Measurements from ENCODE around the gene NAA40. TPM values are rescaled to one million over a fixed set of nuclear protein-coding genes. Genes with fewer than 3 reads are reported as not detected.

Gene NAA40
- total and polyA plus RNA-seq, 2 of the 13 experiments (the other 11 are each of a cell fraction or from before 2014, with no cell fraction given) = 11.1 to 17.9 TPM

DNA sequence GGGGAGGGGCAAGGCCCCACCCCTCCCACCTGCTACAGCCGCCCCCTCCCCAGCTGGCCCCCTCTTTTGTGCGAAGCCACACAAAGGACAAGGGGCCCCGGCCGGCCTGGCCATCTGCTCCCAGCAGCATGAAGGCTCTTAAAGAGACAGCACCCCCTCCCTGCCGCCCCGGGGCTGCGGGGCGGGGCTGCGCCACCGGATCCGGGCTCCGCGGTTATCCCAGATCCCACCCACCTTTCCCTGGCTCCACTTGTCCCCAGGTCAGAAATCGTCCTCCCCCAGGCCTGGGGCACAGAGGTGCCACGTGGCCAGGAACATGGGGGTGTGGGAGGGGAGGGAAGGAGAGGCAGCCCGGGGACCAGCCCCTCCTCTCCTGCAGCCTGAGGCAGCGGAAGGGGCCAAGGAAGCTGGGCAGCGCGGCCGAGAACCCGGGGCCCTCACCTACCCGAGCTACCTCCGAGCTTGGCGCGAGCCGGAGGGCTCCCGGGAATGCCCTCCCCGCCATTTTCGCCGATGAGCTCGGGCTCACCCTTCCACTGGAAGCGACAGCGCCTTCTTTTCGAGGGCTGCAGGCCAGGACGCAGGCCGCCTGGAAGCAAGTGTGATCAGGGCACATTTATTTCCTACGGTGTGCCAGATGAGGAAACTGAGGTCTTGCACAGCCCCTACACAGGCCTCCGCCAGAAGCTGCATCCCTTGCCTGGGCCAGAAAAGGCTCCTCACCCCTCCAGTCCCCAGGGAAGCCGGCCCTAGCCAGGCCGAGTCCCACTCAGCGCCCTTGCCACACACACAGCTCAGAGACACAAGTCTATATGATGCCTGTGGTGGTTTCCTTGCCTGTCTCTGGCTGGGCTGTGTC is 19.3 kb upstream of the NAA40 start (continued):
- TF ChIP-seq HCFC1 (IDR thresholded peaks at IDR 0.05; ENCODE audit: low read depth, low read length) = no peak
- no peak for TF ChIP-seq RAD21 (CRISPR knock-in tag; IDR thresholded peaks at IDR 0.05)
- TF ChIP-seq ZKSCAN8 (CRISPR knock-in tag; IDR thresholded peaks at IDR 0.05; ENCODE audit: borderline replicate concordance) = no peak
- no peak for TF ChIP-seq SRSF9 (IDR thresholded peaks at IDR 0.05; ENCODE audit: borderline replicate concordance, insufficient read depth, low read depth, low read length, poor library complexity, severe bottlenecking)
- TF ChIP-seq NFYB (CRISPR knock-in tag; IDR thresholded peaks at IDR 0.05) = no peak
- peak; percentile 22; the same call in 1 of the 2 replicates for TF ChIP-seq ZNF136 (CRISPR knock-in tag; IDR thresholded peaks at IDR 0.05; ENCODE audit: low read depth)
- TF ChIP-seq, protein P1, sequence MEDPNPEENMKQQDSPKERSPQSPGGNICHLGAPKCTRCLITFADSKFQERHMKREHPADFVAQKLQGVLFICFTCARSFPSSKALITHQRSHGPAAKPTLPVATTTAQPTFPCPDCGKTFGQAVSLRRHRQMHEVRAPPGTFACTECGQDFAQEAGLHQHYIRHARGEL (CRISPR knock-in tag; IDR thresholded peaks at IDR 0.05) = no peak
- TF ChIP-seq RARG (CRISPR knock-in tag; IDR thresholded peaks at IDR 0.05; ENCODE audit: low read depth) = no peak
- TF ChIP-seq ZNF775 (CRISPR knock-in tag; IDR thresholded peaks at IDR 0.05; ENCODE audit: borderline replicate concordance) = no peak
- no peak for TF ChIP-seq IKZF1 (IDR thresholded peaks at IDR 0.05)
- no peak; the same call in 1 of the 2 replicates for TF ChIP-seq ZNF776 (CRISPR knock-in tag; IDR thresholded peaks at IDR 0.05)
- 0 out of 2 replicates have a peak, but pooled peaks have one; percentile 42 for TF ChIP-seq ZBTB7B (CRISPR knock-in tag; IDR thresholded peaks at IDR 0.05)
- TF ChIP-seq, protein P2, sequence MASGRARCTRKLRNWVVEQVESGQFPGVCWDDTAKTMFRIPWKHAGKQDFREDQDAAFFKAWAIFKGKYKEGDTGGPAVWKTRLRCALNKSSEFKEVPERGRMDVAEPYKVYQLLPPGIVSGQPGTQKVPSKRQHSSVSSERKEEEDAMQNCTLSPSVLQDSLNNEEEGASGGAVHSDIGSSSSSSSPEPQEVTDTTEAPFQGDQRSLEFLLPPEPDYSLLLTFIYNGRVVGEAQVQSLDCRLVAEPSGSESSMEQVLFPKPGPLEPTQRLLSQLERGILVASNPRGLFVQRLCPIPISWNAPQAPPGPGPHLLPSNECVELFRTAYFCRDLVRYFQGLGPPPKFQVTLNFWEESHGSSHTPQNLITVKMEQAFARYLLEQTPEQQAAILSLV (CRISPR knock-in tag; IDR thresholded peaks at IDR 0.05; ENCODE audit: borderline replicate concordance) = no peak
- TF ChIP-seq KAT7 (CRISPR knock-in tag; IDR thresholded peaks at IDR 0.05; ENCODE audit: borderline replicate concordance) = no peak; the same call in 1 of the 2 replicates
- TF ChIP-seq, protein P3, sequence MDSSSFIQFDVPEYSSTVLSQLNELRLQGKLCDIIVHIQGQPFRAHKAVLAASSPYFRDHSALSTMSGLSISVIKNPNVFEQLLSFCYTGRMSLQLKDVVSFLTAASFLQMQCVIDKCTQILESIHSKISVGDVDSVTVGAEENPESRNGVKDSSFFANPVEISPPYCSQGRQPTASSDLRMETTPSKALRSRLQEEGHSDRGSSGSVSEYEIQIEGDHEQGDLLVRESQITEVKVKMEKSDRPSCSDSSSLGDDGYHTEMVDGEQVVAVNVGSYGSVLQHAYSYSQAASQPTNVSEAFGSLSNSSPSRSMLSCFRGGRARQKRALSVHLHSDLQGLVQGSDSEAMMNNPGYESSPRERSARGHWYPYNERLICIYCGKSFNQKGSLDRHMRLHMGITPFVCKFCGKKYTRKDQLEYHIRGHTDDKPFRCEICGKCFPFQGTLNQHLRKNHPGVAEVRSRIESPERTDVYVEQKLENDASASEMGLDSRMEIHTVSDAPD (CRISPR knock-in tag; IDR thresholded peaks at IDR 0.05) = no peak
- no peak for TF ChIP-seq HES4 (CRISPR knock-in tag; IDR thresholded peaks at IDR 0.05; ENCODE audit: borderline replicate concordance)
- TF ChIP-seq BORCS8-MEF2B (CRISPR knock-in tag; IDR thresholded peaks at IDR 0.05) = no peak
- no peak for TF ChIP-seq ZNF30 (CRISPR knock-in tag; IDR thresholded peaks at IDR 0.05)
- TF ChIP-seq JUN (CRISPR knock-in tag; IDR thresholded peaks at IDR 0.05) = no peak
- no peak for TF ChIP-seq ZNF850 (CRISPR knock-in tag; conservative IDR thresholded peaks at IDR 0.05)
- no peak for TF ChIP-seq NR2F2 (IDR thresholded peaks at IDR 0.05; ENCODE audit: borderline replicate concordance, low read depth)
- TF ChIP-seq ZNF432 (CRISPR knock-in tag; IDR thresholded peaks at IDR 0.05; ENCODE audit: borderline replicate concordance) = no peak
- TF ChIP-seq SALL2 (CRISPR knock-in tag; IDR thresholded peaks at IDR 0.05) = no peak
- no peak for TF ChIP-seq GTF3A (CRISPR knock-in tag; conservative IDR thresholded peaks at IDR 0.05)
- no peak; the same call in 1 of the 2 replicates for TF ChIP-seq ZNF558 (CRISPR knock-in tag; IDR thresholded peaks at IDR 0.05; ENCODE audit: borderline replicate concordance)
- TF ChIP-seq ZSCAN31 (CRISPR knock-in tag; IDR thresholded peaks at IDR 0.05; ENCODE audit: low read depth) = peak; percentile 47; the same call in 1 of the 2 replicates
- no peak for TF ChIP-seq FOXP1 (IDR thresholded peaks at IDR 0.05)
- TF ChIP-seq FOXP1 (CRISPR knock-in tag; IDR thresholded peaks at IDR 0.05) = no peak
- TF ChIP-seq SIX4 (CRISPR knock-in tag; IDR thresholded peaks at IDR 0.05) = no peak
- no peak; the same call in 1 of the 2 replicates for TF ChIP-seq PCBP1 (IDR thresholded peaks at IDR 0.05; ENCODE audit: borderline replicate concordance, low read depth, low read length)
